GM18505 (cell line): Measurements from ENCODE around the gene RNU6-9.
"Not testable (repeated sequence)": the region's sequence is repeated elsewhere in the genome, so short reads cannot be mapped to it uniquely, and the experiment has no call there.

Experiments
- ATAC-seq: cut with Tn5 transposase; IDR thresholded peaks from one replicate; pipeline ENCODE4 v1.9.1; 2021; ENCODE audit not compliant: unreplicated experiment
- POLR2A ChIP-seq: IDR thresholded peaks from 4 replicates; pipeline ENCODE4 v1.6.1; 2011; ENCODE audit warnings: borderline replicate concordance; ENCODE audit not compliant: insufficient read depth, insufficient read length; ENCODE audit errors: extremely low read depth

Gene RNU6-9

DNA sequence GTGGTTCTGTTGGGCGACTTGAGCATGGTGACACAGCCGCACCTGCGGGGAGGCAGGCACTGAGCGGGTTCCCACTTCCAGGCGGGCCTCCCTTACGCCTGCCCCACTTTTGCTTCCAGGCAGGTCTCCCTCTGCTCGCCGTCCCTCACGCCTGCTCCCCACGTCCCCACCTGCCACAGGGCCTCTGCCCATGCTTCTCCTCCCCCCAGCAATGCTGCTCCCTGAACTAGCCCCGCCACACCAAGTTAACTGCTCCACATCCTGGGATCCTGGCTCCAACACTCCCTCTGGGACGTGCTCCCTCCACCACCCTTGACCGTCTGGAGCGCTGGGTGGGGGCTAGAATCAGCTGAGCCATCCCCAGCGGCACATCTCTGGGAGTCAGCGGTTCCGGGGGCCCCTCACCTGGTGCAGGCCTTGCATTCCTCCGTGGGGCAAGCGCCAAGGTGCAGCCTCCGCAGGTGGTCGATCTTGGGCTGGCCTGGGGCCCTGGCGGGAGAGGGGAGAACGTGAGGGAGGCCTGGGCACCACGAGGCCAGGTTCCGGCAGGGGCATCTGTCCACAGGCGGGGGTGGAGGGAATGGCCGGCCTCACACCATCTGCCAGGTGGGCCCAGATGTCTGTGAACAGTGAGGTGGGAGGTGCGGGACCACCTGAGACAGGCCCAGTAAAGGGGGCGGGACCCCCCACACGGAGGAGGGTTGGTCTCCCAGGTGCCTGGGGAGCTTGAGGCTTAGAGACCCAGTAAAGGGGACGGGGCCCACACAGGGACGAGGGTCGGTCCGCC, 24.6 kb upstream of the RNU6-9 start:
- TF ChIP-seq POLR2A: no peak

DNA sequence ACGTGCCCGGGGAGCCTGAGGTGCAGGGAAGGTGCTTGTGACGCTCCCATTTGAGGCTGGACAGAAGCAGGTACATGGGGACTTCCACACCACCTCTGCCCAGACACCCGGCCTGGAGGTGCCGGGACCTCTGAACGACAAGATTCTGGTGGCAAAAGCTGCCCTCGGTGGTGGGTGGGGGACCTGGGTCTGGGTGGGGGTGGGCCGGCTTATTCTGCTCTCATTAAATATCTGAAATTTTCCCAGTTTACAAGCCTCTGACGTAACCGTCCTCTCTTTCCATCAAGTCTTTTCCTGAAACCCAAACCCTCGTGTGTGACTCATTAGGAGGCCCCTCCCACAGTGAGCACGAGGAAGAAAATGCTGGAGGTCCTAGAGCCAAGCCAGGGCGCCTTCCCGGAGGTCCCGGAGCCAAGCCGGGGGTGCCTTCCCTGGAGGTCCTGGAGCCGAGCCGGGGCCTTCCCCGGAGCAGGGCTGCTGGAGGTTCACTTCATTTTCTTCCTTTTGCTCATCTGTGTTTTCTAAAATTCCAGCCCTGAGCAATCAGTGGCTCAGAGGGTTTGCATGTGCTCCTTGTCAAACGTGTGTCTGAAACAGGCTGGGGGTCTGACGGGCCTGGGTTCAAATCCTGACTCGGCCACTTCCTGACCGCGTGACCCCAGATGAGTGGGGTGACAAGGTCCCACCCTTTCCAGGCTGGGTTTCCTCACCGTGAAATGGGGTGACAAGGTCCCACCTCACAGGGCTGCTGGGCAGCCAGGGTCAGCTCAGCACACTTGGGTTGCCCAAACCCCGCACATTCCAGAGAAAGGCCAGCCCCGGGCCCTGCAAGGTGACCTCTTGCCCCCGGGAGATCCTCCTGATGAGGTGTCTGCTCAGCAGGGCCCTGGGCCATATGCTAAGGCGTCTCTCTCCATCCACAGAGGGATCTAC, 23.8 kb upstream of the RNU6-9 start:
- ATAC-seq: no peak
- TF ChIP-seq POLR2A: no peak

More for the DNA sequence above, 24.6 kb upstream of the RNU6-9 start:
- ATAC-seq: no peak

DNA sequence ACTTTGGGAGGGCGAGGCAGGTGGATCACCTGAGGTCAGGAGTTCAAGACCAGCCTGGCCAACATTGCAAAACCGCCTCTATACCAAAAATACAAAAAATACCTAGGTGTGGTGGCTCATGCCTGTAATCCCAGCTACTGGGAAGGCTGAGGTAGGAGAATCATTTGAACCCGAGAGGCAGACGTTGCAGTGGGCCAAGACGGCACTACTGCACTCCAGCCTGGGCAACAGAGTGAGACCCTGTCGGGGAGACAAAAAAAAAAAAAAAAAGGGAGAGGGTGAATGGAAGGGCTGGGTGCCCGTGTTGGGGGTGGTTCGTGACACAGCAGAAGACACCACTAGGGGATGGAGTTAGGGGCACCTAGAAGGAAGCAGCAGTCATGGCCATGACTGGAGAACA, 23.0 kb upstream of the RNU6-9 start:
- no peak for ATAC-seq
- no peak for TF ChIP-seq POLR2A

DNA sequence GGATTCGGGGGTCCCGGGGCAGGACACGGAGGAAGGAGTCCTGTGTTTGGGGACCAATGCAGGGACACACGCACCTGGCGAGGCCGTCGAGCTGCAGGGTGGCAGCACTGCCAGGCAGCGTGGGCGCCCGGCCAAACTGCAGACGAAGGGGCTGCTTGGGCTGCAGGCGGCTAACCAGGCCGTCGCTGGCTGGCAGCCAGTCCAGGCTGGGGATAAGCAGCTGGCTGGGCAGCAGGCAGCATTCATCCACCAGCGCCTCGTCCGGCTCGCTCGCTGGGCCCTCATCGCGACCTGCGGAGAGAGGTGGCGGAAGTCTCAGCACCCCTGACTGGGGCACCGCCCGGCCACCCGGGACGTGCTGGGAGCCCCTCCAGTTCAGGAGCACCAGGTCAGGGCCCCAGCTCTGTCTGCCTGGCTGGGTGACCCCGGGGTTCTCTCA, 22.3 kb upstream of the RNU6-9 start:
- no peak for TF ChIP-seq POLR2A
- no peak for ATAC-seq

DNA sequence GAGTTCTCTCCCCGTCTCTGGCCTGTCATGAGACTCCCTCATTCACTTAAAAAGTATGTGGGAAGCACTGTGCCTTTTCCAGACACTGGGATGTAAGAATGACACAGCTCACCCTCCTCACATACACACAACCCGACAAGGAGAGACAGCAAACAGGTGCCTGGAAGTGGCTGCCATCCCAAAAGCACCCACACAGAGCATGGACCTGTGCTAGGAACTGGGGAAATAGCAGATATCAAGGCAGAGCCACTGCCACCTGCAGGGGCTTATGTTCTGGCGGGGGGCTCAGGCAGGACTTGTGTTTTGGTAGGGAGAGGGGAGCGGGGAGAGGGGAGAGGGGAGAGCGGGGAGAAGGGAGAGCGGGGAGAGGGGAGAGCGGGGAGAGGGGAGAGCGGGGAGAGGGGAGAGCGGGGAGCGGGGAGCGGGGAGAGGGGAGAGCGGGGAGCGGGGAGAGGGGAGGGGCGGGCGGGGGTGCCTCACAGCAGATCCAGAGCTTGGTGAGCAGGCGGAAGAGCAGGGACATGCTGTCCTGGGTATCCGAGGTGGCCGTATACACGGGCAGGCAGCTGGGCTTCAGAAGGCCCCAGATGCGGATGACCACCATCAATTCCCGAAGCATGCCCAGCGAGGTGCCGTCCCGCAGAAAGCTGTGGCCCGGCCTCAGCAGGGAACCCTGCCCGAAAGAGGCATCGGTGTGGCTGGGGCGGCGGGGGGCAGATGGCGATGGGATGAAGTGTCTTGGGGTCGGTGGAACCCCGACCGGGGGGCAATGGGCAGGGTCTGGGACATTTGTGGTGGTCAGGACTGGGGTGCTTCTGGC, 21.6 kb upstream of the RNU6-9 start:
- TF ChIP-seq POLR2A: no peak
- no peak for ATAC-seq

DNA sequence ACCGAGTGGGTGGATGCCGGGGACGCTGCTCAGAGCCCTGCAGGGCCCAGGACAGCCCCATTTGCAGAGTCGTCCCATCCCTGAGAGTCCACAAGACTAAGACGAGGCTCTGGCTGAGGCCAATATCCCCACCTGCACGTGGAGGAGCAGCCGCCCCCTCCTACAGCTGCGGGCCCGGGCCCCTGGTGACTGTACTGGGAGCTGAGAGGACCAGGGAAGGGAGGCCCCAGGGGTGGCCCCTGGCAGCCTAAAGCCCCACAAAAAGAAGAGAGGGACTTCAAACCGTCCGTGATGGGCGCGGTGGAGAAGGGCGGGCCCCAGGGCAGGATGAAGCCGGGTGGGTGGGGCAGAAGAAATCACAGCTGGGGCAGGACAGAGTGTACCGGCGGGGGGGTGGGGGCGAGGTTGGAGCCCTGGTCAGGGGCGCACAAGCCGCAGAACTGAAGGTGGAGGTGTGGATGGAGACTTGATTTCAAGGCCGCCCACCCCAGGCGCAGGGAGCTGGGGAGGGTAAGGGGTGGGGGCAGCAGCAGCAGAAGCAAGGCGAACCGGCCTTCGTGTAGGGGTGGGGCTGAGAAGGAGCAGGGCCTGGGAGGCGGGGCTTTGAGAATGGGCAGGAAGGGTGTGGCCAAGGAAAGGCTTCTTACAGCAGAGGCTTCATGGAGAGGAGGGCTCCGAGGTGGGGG, 20.9 kb upstream of the RNU6-9 start:
- ATAC-seq: no peak
- TF ChIP-seq POLR2A: no peak

DNA sequence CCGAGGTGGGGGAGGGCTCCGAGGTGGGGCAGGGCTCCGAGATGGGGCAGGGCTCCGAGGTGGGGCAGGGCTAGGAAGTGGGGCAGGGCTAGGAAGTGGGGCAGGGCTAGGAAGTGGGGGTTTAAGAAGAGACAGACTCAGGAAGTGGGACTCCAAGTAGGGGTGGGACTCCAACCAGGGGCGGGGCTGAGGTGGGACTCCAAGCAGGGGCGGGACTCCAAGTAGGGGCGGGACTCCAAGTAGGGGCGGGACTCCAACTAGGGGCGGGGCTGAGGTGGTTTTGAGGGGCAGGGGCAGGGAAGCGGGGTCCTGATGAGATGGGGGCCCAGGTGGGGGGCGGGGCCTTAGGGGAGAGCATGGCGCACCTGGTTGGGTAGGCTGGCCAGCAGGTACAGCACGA, 20.2 kb upstream of the RNU6-9 start:
- no peak for TF ChIP-seq POLR2A
- no peak for ATAC-seq

DNA sequence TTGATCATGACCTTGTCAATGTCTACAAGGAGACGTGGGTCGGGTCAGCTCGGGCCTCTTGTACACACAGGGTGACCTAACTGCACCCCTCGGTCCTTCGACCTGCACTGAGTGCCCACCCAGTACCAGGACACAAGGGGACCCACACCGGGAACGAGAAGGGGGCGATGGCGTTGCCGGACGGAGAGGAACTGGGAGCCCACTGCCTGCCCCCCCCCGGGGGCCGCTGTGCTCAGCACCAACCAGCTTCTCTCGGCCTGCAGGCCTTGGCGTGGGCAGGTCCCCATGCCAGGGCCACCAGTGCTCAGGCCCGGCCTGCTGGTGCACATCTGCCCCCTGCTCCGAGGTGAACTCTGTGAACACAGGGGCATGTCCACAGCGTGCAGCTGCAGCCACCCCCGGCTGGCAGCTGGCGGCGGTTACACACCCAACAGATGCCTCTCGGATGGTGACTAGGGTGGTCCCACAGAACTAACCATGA, 19.7 kb upstream of the RNU6-9 start:
- no peak for TF ChIP-seq POLR2A
- ATAC-seq: no peak

DNA sequence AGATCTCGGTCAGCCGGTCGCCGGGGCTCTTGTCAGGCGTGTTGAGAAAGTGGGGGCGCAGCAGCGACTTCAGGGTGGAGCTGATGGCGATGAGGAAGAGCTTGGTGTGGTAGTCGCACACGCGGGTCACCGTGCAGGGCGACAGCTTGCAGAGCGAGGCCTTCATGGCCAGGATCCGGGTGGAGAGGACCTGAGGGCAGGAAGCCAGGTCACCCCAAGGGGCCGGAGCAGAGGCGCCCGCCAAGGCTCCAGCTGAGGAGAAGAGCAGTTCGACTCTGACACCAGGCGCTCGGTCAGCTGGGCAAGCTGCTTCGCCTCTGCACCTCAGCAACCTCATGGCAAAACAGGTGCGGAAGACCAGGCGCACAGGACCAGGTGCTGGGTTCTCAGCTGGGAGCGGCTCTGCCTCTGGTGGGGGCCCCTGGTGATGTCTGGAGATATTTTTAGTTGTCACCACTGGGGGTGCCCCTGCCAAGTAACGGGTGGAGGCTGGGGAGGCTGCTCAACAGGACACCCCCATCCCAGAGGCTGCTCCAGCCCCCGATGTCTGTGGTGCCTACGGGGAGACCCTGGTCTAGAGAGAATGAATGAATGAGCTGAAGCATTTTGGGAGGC, 17.9 kb upstream of the RNU6-9 start:
- TF ChIP-seq POLR2A: no peak
- ATAC-seq: no peak

DNA sequence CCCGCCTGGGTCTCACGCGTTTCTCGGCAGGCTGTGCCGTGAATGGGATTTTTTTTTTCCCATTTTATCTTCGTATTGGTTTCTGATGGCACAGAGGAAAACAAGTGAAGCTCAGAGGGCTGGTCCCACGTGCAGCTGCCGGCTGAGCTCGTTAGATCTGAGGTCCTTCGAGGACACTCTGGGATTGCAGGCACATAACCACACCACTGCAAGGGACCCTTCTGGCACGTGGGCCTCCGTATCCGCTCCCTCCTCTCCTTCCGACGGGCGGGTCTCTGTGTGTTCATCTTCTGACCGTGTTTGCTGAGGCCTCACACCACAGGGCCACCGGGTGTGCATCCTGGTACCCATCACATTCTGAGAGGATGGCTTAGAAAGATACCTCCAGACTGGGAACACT, 17.2 kb upstream of the RNU6-9 start:
- no peak for TF ChIP-seq POLR2A
- no peak for ATAC-seq

DNA sequence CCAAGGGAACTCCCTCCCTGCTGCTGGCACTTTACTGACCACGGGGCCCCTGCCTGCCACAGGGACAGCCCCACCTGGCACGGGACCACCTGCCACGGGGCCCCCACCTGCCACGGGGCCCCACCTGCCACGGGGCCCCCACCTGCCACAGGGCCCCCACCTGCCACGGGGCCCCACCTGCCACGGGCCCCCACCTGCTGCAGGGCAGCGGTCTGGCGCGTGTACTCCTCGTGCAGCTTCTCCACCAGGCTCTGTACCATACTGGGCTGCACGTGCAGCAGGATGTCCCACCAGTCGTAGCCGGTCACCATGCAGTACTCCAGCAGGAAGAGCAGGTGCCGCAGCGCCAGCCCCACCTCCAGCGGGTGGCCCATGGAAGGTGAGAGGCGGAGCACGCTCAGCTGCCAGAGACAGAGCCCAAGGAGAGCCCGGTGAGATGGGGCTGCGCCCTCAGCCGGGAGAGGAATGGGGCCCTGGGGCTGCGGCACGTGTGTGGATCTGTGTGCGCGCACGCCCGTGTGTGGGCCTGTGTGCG, 16.4 kb upstream of the RNU6-9 start:
- TF ChIP-seq POLR2A: no peak
- no peak for ATAC-seq

DNA sequence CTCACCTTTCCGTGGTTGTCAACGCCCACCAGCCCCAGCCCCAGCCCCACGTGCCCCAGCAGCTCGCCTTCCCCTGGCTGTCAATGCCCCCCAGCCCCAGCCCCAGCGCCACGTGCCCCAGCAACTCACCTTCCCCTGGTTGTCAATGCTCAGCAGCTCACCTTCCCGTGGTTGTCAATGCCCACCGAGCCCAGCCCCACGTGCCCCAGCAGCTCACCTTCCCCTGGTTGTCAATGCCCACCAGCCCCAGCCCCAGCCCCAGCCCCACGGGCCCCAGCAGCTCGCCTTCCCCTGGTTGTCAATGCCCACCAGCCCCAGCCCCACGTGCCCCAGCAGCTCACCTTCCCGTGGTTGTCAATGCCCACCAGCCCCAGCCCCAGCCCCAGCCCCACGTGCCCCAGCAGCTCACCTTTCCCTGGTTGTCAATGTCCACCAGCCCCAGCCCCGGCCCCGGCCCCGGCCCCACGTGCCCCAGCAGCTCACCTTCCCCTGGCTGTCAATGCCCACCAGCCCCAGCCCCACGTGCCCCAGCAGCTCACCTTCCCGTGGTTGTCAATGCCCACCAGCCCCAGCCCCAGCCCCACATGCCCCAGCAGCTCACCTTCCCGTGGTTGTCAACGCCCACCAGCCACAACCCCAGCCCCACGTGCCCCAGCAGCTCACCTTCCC, 15.2 kb upstream of the RNU6-9 start:
- not testable (repeated sequence) for ATAC-seq

DNA sequence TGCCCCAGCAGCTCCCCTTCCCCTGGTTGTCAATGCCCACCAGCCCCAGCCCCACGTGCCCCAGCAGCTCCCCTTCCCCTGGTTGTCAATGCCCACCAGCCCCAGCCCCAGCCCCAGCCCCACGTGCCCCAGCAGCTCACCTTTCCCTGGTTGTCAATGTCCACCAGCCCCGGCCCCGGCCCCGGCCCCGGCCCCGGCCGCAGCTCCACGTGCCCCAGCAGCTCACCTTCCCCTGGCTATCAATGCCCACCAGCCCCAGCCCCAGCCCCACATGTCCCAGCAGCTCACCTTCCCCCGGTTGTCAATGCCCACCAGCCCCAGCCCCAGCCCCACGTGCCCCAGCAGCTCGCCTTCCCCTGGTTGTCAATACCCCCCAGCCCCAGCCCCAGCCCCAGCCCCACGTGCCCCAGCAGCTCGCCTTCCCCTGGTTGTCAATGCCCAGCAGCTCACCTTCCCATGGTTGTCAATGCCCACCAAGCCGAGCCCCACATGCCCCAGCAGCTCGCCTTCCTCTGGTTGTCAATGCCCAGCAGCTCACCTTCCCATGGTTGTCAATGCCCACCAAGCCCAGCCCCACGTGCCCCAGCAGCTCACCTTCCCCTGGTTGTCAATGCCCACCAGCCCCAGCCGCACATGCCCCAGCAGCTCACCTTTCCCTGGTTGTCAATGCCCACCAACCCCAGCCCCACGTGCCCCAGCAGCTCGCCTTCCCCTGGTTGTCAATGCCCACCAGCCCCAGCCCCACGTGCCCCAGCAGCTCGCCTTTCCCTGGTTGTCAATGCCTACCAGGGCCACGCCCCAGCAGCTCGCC, 14.3 kb upstream of the RNU6-9 start:
- not testable (repeated sequence) for ATAC-seq
